Gastrocnemius medialis (tissue), 4 donors: Measurements from ENCODE around the gene ASS1.

Source experiments
- POLR2A ChIP-seq, 2 donors: fragments of 450-650 bp; IDR thresholded peaks; one replicate each; pipeline ENCODE4 v1.6.1; 2017; ENCODE audit warnings: antibody characterized with exemption in 2 of 2, mild to moderate bottlenecking in 2 of 2, moderate library complexity in 2 of 2
- TF ChIP-seq, protein P1 (sequence below), 5 experiments: fragments of 450-650 bp in 3 of 5; fragments of 200-600 bp in 2 of 5; sonication (generic) in 2 of 5; IDR thresholded peaks in 4 of 5; conservative IDR thresholded peaks in 1 of 5; 1 replicate in 4 of 5; 2 replicates in 1 of 5; pipeline ENCODE4 v1.5.1; 2016 to 2019; ENCODE audit warnings: antibody characterized with exemption in 5 of 5, mild to moderate bottlenecking in 3 of 5, moderate library complexity in 3 of 5

DNA sequence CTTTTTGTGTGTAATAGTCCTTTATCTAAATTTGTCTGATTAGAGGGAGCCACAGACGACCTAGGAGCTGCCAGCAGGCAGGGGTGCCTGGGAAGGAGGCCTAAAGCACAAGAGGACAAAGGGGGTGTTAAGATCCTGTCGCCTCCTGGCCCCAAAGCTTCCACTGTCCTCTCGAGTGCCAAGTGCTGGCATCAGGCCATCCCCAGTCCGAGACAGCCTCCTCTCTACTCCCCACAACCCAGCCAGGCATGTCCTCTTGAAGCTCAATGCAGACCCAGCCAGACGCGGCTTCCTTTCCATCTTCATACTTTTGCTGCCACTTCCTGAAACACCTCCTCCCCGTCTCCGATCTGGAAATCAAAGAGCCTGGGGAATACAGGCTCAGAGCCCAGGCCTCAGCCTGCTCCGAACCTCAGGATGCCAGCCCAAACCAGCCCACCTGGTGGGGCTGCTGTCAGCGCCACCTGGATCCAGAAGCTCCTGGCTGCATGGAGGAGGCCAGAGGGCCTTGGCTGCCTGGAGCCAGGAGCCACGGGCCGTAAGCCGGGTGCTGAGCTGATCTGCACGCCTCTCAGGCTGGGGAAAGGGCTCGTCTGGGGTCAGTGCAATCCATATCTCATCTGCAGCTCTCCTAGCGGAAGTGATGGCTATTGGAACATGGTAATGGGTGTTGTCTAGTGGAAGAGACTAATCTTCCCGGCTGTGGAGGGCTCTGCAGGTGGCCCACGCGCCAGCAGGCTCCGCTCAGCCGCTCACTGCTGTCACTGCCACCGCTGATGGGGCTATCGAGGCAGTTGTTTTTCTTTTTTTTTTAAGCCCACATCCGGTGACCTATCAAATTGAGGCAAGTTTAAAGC lies 74.4 kb downstream of the ASS1 start:
- TF ChIP-seq, protein P1, sequence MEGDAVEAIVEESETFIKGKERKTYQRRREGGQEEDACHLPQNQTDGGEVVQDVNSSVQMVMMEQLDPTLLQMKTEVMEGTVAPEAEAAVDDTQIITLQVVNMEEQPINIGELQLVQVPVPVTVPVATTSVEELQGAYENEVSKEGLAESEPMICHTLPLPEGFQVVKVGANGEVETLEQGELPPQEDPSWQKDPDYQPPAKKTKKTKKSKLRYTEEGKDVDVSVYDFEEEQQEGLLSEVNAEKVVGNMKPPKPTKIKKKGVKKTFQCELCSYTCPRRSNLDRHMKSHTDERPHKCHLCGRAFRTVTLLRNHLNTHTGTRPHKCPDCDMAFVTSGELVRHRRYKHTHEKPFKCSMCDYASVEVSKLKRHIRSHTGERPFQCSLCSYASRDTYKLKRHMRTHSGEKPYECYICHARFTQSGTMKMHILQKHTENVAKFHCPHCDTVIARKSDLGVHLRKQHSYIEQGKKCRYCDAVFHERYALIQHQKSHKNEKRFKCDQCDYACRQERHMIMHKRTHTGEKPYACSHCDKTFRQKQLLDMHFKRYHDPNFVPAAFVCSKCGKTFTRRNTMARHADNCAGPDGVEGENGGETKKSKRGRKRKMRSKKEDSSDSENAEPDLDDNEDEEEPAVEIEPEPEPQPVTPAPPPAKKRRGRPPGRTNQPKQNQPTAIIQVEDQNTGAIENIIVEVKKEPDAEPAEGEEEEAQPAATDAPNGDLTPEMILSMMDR (IDR thresholded peaks at IDR 0.05 in 4 of 5, conservative IDR thresholded peaks at IDR 0.05 in 1 of 5) = no peak
- TF ChIP-seq POLR2A (IDR thresholded peaks at IDR 0.05) = no peak
